Activated naive CD8-positive, alpha-beta T cell treated with anti-CD3 and anti-CD28 coated beads, Interleukin-2, amount 50 U/mL, for 24 hours (primary cell): ENCODE results near the gene GAS2.

Experiments
- ATAC-seq: fragments of 150-1000 bp; cut with Tn5 transposase; one replicate; pipeline ENCODE4 v1.10.0; 2021
- DNase-seq: peaks from one replicate; pipeline ENCODE4 v3.0.0; 2021
- H3K27ac Mint-ChIP-seq: one replicate; pipeline ENCODE4 v1.8.0; 2021; ENCODE audit warnings: mild to moderate bottlenecking, mixed read lengths
- H3K27me3 Mint-ChIP-seq: one replicate; pipeline ENCODE4 v1.8.0; 2021; ENCODE audit warnings: mixed read lengths
- H3K36me3 Mint-ChIP-seq: one replicate; pipeline ENCODE4 v1.8.0; 2021; ENCODE audit warnings: low read depth, mixed read lengths
- H3K4me1 Mint-ChIP-seq: one replicate; pipeline ENCODE4 v1.8.0; 2021; ENCODE audit warnings: mixed read lengths
- H3K4me3 Mint-ChIP-seq: one replicate; pipeline ENCODE4 v1.8.0; 2021; ENCODE audit warnings: mild to moderate bottlenecking, moderate library complexity, mixed read lengths
- H3K9me3 Mint-ChIP-seq: one replicate; pipeline ENCODE4 v1.8.0; 2021; ENCODE audit warnings: mixed read lengths

GAS2 gene

GRCh38 chr11:22728600-22729389 is 62.4 kb downstream of the GAS2 start:
- Mint-ChIP-seq H3K36me3 (no peaks in the 10 kb centered on the region), H3K9me3 (no peaks in the 10 kb centered on the region), H3K4me3 (no peak overlapping the region), H3K27ac (no peak overlapping the region), H3K4me1 (no peaks in the 10 kb centered on the region), H3K27me3 (no peaks in the 10 kb centered on the region)
- no peak for ATAC-seq
- no peak for DNase-seq

GRCh38 chr11:22730319-22730718 is 63.9 kb downstream of the GAS2 start:
- Mint-ChIP-seq H3K4me1 (no peaks in the 10 kb centered on the region), H3K9me3 (no peaks in the 10 kb centered on the region), H3K4me3 (no peak overlapping the region), H3K27me3 (no peaks in the 10 kb centered on the region), H3K36me3 (no peaks in the 10 kb centered on the region), H3K27ac (no peak overlapping the region)
- ATAC-seq (no peak), DNase-seq (no peak)

GRCh38 chr11:22732588-22732987 is 66.2 kb downstream of the GAS2 start:
- no peaks in the 10 kb centered on the region for H3K36me3 Mint-ChIP-seq
- no peak for ATAC-seq
- H3K27ac Mint-ChIP-seq, result no peak overlapping the region
- H3K4me3 Mint-ChIP-seq, result no peak overlapping the region
- no peak for DNase-seq
- no peaks in the 10 kb centered on the region for H3K27me3 Mint-ChIP-seq
- no peaks in the 10 kb centered on the region for H3K9me3 Mint-ChIP-seq
- no peaks in the 10 kb centered on the region for H3K4me1 Mint-ChIP-seq

- DNase-seq, result no peak
- H3K9me3 Mint-ChIP-seq, result no peaks in the 10 kb centered on the region
- H3K4me3 Mint-ChIP-seq, result no peak overlapping the region
- no peaks in the 10 kb centered on the region for H3K36me3 Mint-ChIP-seq
- no peaks in the 10 kb centered on the region for H3K4me1 Mint-ChIP-seq
- no peaks in the 10 kb centered on the region for H3K27me3 Mint-ChIP-seq
- no peak for ATAC-seq
- no peak overlapping the region for H3K27ac Mint-ChIP-seq
These were observed 67.3 kb downstream of the GAS2 start for GRCh38 chr11:22733475-22734248.

- Mint-ChIP-seq H3K9me3 (no peaks in the 10 kb centered on the region), H3K27ac (no peak overlapping the region), H3K36me3 (no peaks in the 10 kb centered on the region), H3K4me3 (no peak overlapping the region), H3K27me3 (no peaks in the 10 kb centered on the region), H3K4me1 (no peaks in the 10 kb centered on the region)
- ATAC-seq (no peak), DNase-seq (no peak)
These were observed 68.4 kb downstream of the GAS2 start for GRCh38 chr11:22734628-22735345.

GRCh38 chr11:22742157-22742613 is 75.8 kb downstream of the GAS2 start:
- Mint-ChIP-seq H3K36me3 (no peaks in the 10 kb centered on the region), H3K9me3 (no peaks in the 10 kb centered on the region), H3K27ac (peak overlapping the region; percentile 33), H3K4me1 (peaks cover 10% of the 10 kb centered on the region), H3K27me3 (peaks cover 16% of the 10 kb centered on the region), H3K4me3 (no peak overlapping the region)
- ATAC-seq (peak; percentile 85), DNase-seq (no peak)

GRCh38 chr11:22749536-22749935 is 83.1 kb downstream of the GAS2 start:
- peaks cover 9% of the 10 kb centered on the region for H3K27me3 Mint-ChIP-seq
- H3K4me3 Mint-ChIP-seq, result no peak overlapping the region
- ATAC-seq (no peak), DNase-seq (no peak)
- no peaks in the 10 kb centered on the region for H3K36me3 Mint-ChIP-seq
- no peak overlapping the region for H3K27ac Mint-ChIP-seq
- H3K9me3 Mint-ChIP-seq, result no peaks in the 10 kb centered on the region
- H3K4me1 Mint-ChIP-seq, result peaks cover 9% of the 10 kb centered on the region

- ATAC-seq, result no peak
- no peak for DNase-seq
- Mint-ChIP-seq H3K4me3 (no peak overlapping the region), H3K27ac (peak overlapping the region; percentile 9), H3K27me3 (no peaks in the 10 kb centered on the region), H3K4me1 (peaks cover 9% of the 10 kb centered on the region), H3K36me3 (no peaks in the 10 kb centered on the region), H3K9me3 (no peaks in the 10 kb centered on the region)
These were observed 86.5 kb downstream of the GAS2 start for GRCh38 chr11:22752908-22753310.

- H3K4me1 Mint-ChIP-seq, result peaks cover 9% of the 10 kb centered on the region
- H3K4me3 Mint-ChIP-seq, result no peak overlapping the region
- DNase-seq (no peak), ATAC-seq (no peak)
- H3K36me3 Mint-ChIP-seq, result no peaks in the 10 kb centered on the region
- H3K9me3 Mint-ChIP-seq, result no peaks in the 10 kb centered on the region
- H3K27me3 Mint-ChIP-seq, result no peaks in the 10 kb centered on the region
- peak overlapping the region; percentile 9 for H3K27ac Mint-ChIP-seq
These were observed 87.0 kb downstream of the GAS2 start for GRCh38 chr11:22753416-22753815.

- H3K27ac Mint-ChIP-seq, result no peak overlapping the region
- H3K4me1 Mint-ChIP-seq, result peaks cover 2% of the 10 kb centered on the region
- no peaks in the 10 kb centered on the region for H3K36me3 Mint-ChIP-seq
- H3K27me3 Mint-ChIP-seq, result no peaks in the 10 kb centered on the region
- no peak for DNase-seq
- no peak for ATAC-seq
- H3K4me3 Mint-ChIP-seq, result no peak overlapping the region
- no peaks in the 10 kb centered on the region for H3K9me3 Mint-ChIP-seq
These were observed 94.7 kb downstream of the GAS2 start for GRCh38 chr11:22761066-22761465.

GRCh38 chr11:22763166-22763565 is 96.8 kb downstream of the GAS2 start:
- Mint-ChIP-seq H3K27ac (no peak overlapping the region), H3K9me3 (no peaks in the 10 kb centered on the region), H3K27me3 (no peaks in the 10 kb centered on the region), H3K4me3 (no peak overlapping the region), H3K36me3 (no peaks in the 10 kb centered on the region), H3K4me1 (peaks cover 2% of the 10 kb centered on the region)
- no peak for DNase-seq
- no peak for ATAC-seq

GRCh38 chr11:22764735-22765134 is 98.3 kb downstream of the GAS2 start:
- H3K27ac Mint-ChIP-seq, result no peak overlapping the region
- no peaks in the 10 kb centered on the region for H3K27me3 Mint-ChIP-seq
- peaks cover 5% of the 10 kb centered on the region for H3K9me3 Mint-ChIP-seq
- DNase-seq (no peak), ATAC-seq (no peak)
- peaks cover 2% of the 10 kb centered on the region for H3K4me1 Mint-ChIP-seq
- H3K36me3 Mint-ChIP-seq, result no peaks in the 10 kb centered on the region
- no peak overlapping the region for H3K4me3 Mint-ChIP-seq

GRCh38 chr11:22768281-22768680 is 101.9 kb downstream of the GAS2 start:
- no peak overlapping the region for H3K27ac Mint-ChIP-seq
- no peaks in the 10 kb centered on the region for H3K4me1 Mint-ChIP-seq
- DNase-seq (no peak), ATAC-seq (no peak)
- no peak overlapping the region for H3K4me3 Mint-ChIP-seq
- peaks cover 8% of the 10 kb centered on the region for H3K9me3 Mint-ChIP-seq
- H3K27me3 Mint-ChIP-seq, result no peaks in the 10 kb centered on the region
- H3K36me3 Mint-ChIP-seq, result no peaks in the 10 kb centered on the region

- Mint-ChIP-seq H3K27ac (no peak overlapping the region), H3K4me3 (no peak overlapping the region), H3K36me3 (no peaks in the 10 kb centered on the region), H3K9me3 (peaks cover 8% of the 10 kb centered on the region), H3K27me3 (no peaks in the 10 kb centered on the region), H3K4me1 (no peaks in the 10 kb centered on the region)
- DNase-seq (no peak), ATAC-seq (no peak)
These were observed 102.7 kb downstream of the GAS2 start for GRCh38 chr11:22769081-22769480.

GRCh38 chr11:22774716-22775115 is 108.3 kb downstream of the GAS2 start:
- Mint-ChIP-seq H3K27me3 (peaks cover 7% of the 10 kb centered on the region), H3K36me3 (no peaks in the 10 kb centered on the region), H3K9me3 (peaks cover 2% of the 10 kb centered on the region), H3K27ac (no peak overlapping the region), H3K4me3 (no peak overlapping the region), H3K4me1 (no peaks in the 10 kb centered on the region)
- no peak for DNase-seq
- no peak for ATAC-seq
